Retinal pigment epithelial cell (primary cell): ENCODE data around the gene FBLN2.
"Not testable (repeated sequence)": the region's sequence is repeated elsewhere in the genome, so short reads cannot be mapped to it uniquely, and the experiment has no call there.

Experiments used
- DNase-seq: peaks from one replicate; pipeline ENCODE4 v3.0.0-alpha.2; 2010; ENCODE audit warnings: low read depth
- H3K4me3 ChIP-seq: 2 replicates; pipeline ENCODE4 v1.5.1; 2011; ENCODE audit warnings: mild to moderate bottlenecking, low read length, control low read depth, moderate library complexity
- CTCF ChIP-seq: conservative IDR thresholded peaks from 2 replicates; pipeline ENCODE4 v1.5.1; 2011; ENCODE audit warnings: low read depth, low read length, control low read depth, inconsistent platforms

Gene FBLN2

GRCh38 chr3:13557926-13558325 is 9.0 kb downstream of the FBLN2 start:
- no peak for DNase-seq
- H3K4me3 ChIP-seq, result no peak overlapping the region
- no peak for TF ChIP-seq CTCF

- no peak for TF ChIP-seq CTCF
- H3K4me3 ChIP-seq, result no peak overlapping the region
- no peak for DNase-seq
Measured at GRCh38 chr3:13558651-13559050, 9.7 kb downstream of the FBLN2 start.

- DNase-seq, result no peak
- TF ChIP-seq CTCF, result no peak
- H3K4me3 ChIP-seq, result no peak overlapping the region
Measured at GRCh38 chr3:13559764-13560525, 11.0 kb downstream of the FBLN2 start.

GRCh38 chr3:13561376-13561775 is 12.5 kb downstream of the FBLN2 start:
- no peak for TF ChIP-seq CTCF
- no peak overlapping the region for H3K4me3 ChIP-seq
- DNase-seq, result no peak

GRCh38 chr3:13561967-13562366 is 13.0 kb downstream of the FBLN2 start:
- H3K4me3 ChIP-seq, result no peak overlapping the region
- TF ChIP-seq CTCF, result no peak
- no peak for DNase-seq

- DNase-seq, H3K4me3 ChIP-seq: not testable (repeated sequence)
Measured at GRCh38 chr3:13562421-13562820, 13.5 kb downstream of the FBLN2 start.

GRCh38 chr3:13563321-13563720 is 14.4 kb downstream of the FBLN2 start:
- no peak overlapping the region for H3K4me3 ChIP-seq
- DNase-seq, result no peak
- no peak for TF ChIP-seq CTCF
